LNCaP clone FGC (cell line): ENCODE results near the gene FAM229A.

Experiments used
- DNase-seq: peaks from one replicate; pipeline ENCODE4 v3.0.0-alpha.2; 2011; ENCODE audit warnings: low read depth
- H3K4me3 ChIP-seq: 2 replicates; pipeline ENCODE4 v1.5.1; 2011; ENCODE audit warnings: mild to moderate bottlenecking, low read depth, low read length, control low read depth
- CTCF ChIP-seq: IDR thresholded peaks from 2 replicates; pipeline ENCODE4 v1.5.1; 2012; ENCODE audit warnings: mild to moderate bottlenecking; ENCODE audit not compliant: control insufficient read depth, insufficient read depth; ENCODE audit errors: extremely low read depth

FAM229A gene

DNA sequence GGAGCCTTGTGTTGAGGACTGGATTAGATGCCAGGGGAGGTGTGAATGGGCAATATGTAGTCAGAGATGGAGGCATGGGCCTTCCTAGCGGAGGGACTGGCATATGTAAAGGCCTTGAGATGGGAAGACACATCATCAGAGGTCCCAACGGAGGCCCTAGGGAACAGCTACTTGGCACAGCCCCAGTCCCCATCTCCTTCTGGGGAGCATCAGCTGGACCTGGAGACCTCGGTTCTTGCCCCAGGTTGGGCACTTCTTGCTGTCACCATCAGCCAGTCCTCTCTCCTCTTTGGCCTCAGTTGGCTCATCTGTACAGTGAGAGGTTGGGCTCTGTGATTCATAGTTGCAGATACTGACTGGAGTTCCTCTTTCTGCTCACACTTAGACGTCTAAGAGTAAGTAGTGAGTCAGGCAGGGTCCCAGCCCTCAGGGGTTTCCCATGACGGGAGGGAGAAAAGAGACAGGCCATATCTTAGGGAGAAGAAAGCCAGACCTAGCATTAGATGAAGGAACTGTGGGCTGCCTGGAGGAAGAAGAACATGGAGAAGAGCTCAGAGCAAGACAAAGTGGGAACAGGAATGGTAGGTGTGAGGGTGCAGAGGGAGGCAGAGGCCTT, 22.8 kb downstream of the FAM229A start:
- H3K4me3 ChIP-seq: no peak overlapping the region
- no peak for TF ChIP-seq CTCF
- DNase-seq: no peak

DNA sequence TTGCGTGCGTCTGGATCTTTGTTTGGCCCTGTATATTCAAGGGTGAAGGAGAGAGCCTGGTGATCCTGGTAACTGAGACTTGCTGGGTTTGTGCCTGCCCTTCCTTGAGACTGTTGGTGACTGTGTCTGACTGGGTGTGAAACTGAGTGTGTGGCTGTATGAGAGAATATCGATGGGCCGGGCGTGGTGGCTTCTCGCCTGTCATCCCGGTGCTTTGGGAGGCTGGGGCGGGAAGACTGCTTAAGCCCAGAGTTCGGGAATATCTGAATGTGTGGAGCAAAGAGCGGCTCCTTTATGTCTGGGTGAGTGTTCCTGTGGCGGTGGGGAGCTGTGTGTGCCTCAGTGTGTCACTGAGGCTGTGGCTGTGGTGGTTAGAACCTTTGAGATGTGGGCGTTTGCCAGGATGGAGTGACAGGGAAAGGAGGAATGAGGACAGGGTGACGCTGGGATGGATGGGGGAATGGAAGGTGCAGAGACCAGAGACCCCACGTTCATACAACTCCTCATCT, 23.6 kb downstream of the FAM229A start:
- no peak overlapping the region for H3K4me3 ChIP-seq
- no peak for TF ChIP-seq CTCF
- no peak for DNase-seq

- no peak for DNase-seq
- TF ChIP-seq CTCF: no peak
- no peak overlapping the region for H3K4me3 ChIP-seq
These were observed 24.2 kb downstream of the FAM229A start for GRCh38 chr1:32337855-32338636.

DNA sequence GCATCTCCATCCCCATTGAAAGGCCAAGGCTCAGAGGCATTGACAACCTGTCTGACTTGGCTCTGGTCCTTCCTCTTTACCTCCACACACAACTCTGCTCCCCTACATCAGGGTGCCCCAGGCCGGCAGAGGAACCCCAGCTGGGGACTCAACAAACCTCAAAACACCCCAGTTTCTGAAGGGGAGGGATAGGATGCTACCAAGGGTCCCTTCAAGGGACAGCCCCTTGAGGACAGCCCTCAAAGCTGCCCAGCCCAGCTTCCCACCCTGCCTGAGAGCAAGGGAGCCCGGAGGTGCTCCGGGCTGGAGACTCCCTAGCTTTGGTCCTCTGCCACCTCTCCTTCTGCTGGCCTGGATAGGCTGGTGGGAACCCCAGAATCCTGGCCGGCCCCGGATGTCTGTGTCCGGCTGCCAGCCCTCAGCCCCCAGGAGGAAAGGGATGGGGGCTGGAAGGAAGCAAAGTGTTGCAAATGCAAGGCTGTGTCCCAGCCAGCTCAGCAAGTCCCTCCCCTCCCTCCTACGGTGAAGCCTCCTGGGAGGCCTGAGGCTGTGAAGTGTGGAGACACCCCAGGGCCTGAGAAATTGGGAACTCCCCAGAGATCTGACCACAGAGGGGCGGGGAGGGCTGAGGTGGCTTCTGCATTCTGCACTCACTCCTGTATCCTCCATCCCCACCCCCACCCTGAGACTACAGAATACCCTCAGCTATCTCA, 25.2 kb downstream of the FAM229A start:
- no peak for DNase-seq
- no peak overlapping the region for H3K4me3 ChIP-seq
- no peak for TF ChIP-seq CTCF

DNA sequence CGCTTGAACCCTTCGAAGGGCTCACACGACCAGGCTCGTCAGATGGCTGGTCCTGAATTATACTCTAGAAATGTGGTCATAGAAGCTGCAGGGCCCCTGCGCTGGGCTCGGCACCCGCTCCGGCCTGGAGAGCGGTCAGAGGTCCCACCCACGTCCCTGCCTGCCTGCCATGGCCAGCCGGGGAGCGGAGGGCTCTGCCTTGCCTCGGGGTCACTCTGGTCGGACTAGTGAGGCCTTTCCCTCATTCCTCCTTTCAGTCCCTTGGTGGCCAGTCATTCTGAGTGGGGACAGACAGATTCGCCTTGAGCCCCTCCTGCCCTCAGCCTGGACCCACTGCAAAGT, 25.7 kb downstream of the FAM229A start:
- no peak for TF ChIP-seq CTCF
- peak overlapping the region; percentile 78 for H3K4me3 ChIP-seq
- no peak for DNase-seq

DNA sequence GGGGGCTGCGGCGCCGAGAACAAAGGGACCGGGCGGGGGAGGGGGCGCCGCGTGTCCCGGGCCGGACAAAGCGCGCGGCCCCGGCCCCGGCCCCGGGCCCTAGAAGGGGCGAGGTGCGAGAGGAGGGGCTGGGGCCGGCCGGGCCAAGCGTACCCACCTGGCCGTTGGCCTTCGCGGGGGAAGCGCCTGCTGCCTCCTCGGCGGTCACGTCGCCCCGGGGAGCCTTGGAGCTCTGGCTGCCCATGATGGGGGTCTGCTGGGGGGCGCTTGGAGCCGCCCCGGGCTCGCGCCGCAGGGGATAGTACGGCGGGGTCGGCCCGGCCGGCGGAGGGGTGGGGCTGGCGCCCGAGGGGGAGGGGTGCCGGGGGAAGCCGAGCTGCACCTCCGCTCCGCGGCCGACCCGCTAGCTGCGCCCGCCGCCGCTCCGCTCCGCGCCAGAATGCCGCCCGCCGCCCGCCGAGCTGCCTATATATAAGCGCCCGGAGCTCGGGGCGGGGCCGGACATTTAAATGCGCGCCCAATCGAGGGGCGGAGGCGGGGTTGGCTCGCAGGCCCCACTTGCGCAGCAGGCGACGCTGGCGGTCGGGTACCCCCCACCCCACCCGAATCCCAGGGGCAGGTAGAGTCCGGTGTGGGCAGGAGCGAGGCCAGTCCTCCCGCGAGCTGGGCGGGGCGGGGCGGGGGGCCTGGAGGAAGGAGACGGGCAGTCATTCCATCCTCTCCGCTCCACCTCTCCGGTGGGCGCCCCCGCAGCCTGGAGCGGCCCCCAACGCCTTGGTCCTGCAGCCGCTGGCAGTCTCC, 26.3 kb downstream of the FAM229A start, which contains the start of gene MARCKSL1:
TSS of gene MARCKSL1 (minus strand) at position 444 of the 801 bp plus-strand sequence. CDS start at position 244, 200 bp downstream.
- DNase-seq: no peak
- TF ChIP-seq CTCF: no peak
- peak within 1 kb of the TSS; percentile 78 for H3K4me3 ChIP-seq
